Stimulated activated CD4-positive, alpha-beta T cell treated with anti-CD3 and anti-CD28 coated beads, Interleukin-12 subunit alpha, Interleukin-12 subunit beta, amount 100 ng/mL, for 48 hours (primary cell): ENCODE measurements around the gene LSM3.
A peak's percentile ranks its signal among the peaks of the same experiment; 100 is the strongest.

Experiments used
- DNase-seq, 3 donors: peaks; one replicate each; pipeline ENCODE4 v3.0.0-alpha.2; 2020; ENCODE audit warnings: low read depth in 2 of 3, low spot score in 1 of 3

Gene LSM3

GRCh38 chr3:14194865-14195264 lies 16.2 kb downstream of the LSM3 start:
- no peak for DNase-seq

- DNase-seq: no peak
Measured at GRCh38 chr3:14199641-14200040, 21.0 kb downstream of the LSM3 start.

- DNase-seq: no peak
Measured at GRCh38 chr3:14200276-14200675, 21.7 kb downstream of the LSM3 start.

GRCh38 chr3:14200841-14201240 lies 22.2 kb downstream of the LSM3 start:
- no peak for DNase-seq

- DNase-seq: no peak
Measured at GRCh38 chr3:14201940-14202684, 23.5 kb downstream of the LSM3 start.

- DNase-seq: no peak
Measured at GRCh38 chr3:14202874-14203520, 24.4 kb downstream of the LSM3 start.

GRCh38 chr3:14203521-14204079 lies 25.0 kb downstream of the LSM3 start:
- peak in 2 of 3 donors; percentile 11 to 33 for DNase-seq

GRCh38 chr3:14204515-14205284 lies 26.1 kb downstream of the LSM3 start:
- DNase-seq: no peak

GRCh38 chr3:14206548-14207177 lies 28.0 kb downstream of the LSM3 start:
- no peak for DNase-seq

GRCh38 chr3:14208168-14208567 lies 29.6 kb downstream of the LSM3 start:
- DNase-seq: no peak

GRCh38 chr3:14208977-14209394 lies 30.4 kb downstream of the LSM3 start:
- DNase-seq: no peak

- DNase-seq: no peak
Measured at GRCh38 chr3:14209581-14210289, 31.1 kb downstream of the LSM3 start.

GRCh38 chr3:14210290-14210688 lies 31.7 kb downstream of the LSM3 start:
- no peak for DNase-seq

- DNase-seq: no peak
Measured at GRCh38 chr3:14210843-14211594, 32.4 kb downstream of the LSM3 start.

- no peak for DNase-seq
Measured at GRCh38 chr3:14211621-14212020, 33.0 kb downstream of the LSM3 start.

- DNase-seq: no peak
Measured at GRCh38 chr3:14212032-14212431, 33.4 kb downstream of the LSM3 start.

- DNase-seq: no peak
Measured at GRCh38 chr3:14213066-14213774, 34.6 kb downstream of the LSM3 start.

GRCh38 chr3:14214764-14215163 lies 36.1 kb downstream of the LSM3 start:
- no peak for DNase-seq
